Natural killer cell (primary cell): ENCODE measurements around the gene ITPR1. TPM values are rescaled to one million over a fixed set of nuclear protein-coding genes. Genes with fewer than 3 reads are reported as not detected.
A peak's percentile ranks its signal among the peaks of the same experiment; 100 is the strongest.

ENCODE experiments used
- ATAC-seq, 3 donors: fragments of 150-1000 bp in 2 of 3; fragments of 200-7000 bp in 1 of 3; cut with Tn5 transposase; 1 replicate in 1 of 3; 2 replicates in 2 of 3; pipeline ENCODE4 v1.10.0; 2021; ENCODE audit warnings: mild to moderate bottlenecking in 2 of 3, moderate library complexity in 2 of 3
- DNase-seq, 2 donors: peaks; one replicate each; pipeline versions ENCODE4 v3.0.0 to v3.0.0-alpha.2; 2013 to 2021; ENCODE audit warnings: mixed read lengths in 1 of 2
- H3K27ac ChIP-seq: one replicate; pipeline ENCODE4 v1.5.1; 2013; ENCODE audit warnings: mild to moderate bottlenecking, low read length
- H3K27me3 ChIP-seq: one replicate; pipeline ENCODE4 v1.6.1; 2013; ENCODE audit warnings: low read length; ENCODE audit not compliant: control insufficient read depth, insufficient read depth
- H3K36me3 ChIP-seq: one replicate; pipeline ENCODE4 v1.6.1; 2013; ENCODE audit warnings: low read length; ENCODE audit not compliant: control insufficient read depth, insufficient read depth
- H3K4me1 ChIP-seq: one replicate; pipeline ENCODE4 v1.6.1; 2013; ENCODE audit warnings: low read length; ENCODE audit not compliant: control insufficient read depth, insufficient read depth
- H3K4me3 ChIP-seq: one replicate; pipeline ENCODE4 v1.5.1; 2013; ENCODE audit warnings: low read length
- H3K9me3 ChIP-seq: one replicate; pipeline ENCODE4 v1.6.1; 2013; ENCODE audit warnings: low read length; ENCODE audit not compliant: control insufficient read depth, insufficient read depth
- H3K27ac Mint-ChIP-seq, 2 donors: one replicate each; pipeline ENCODE4 v1.8.0; 2022; ENCODE audit warnings: mild to moderate bottlenecking in 2 of 2, mixed read lengths in 2 of 2, moderate library complexity in 1 of 2
- H3K27me3 Mint-ChIP-seq, 2 donors: one replicate each; pipeline ENCODE4 v1.8.0; 2022; ENCODE audit warnings: low read depth in 2 of 2, mixed read lengths in 2 of 2
- H3K36me3 Mint-ChIP-seq: one replicate; pipeline ENCODE4 v1.8.0; 2022; ENCODE audit warnings: mixed read lengths
- H3K4me1 Mint-ChIP-seq, 2 donors: one replicate each; pipeline ENCODE4 v1.8.0; 2022; ENCODE audit warnings: mixed read lengths in 2 of 2
- H3K4me3 Mint-ChIP-seq: one replicate; pipeline ENCODE4 v1.8.0; 2022; ENCODE audit warnings: mild to moderate bottlenecking, moderate library complexity, mixed read lengths
- H3K9me3 Mint-ChIP-seq, 2 donors: one replicate each; pipeline ENCODE4 v1.8.0; 2022; ENCODE audit warnings: mixed read lengths in 2 of 2
- CTCF ChIP-seq: fragments of 200-600 bp; IDR thresholded peaks from one replicate; pipeline ENCODE4 v1.8.0; 2022; ENCODE audit warnings: antibody characterized with exemption
- WGBS: methylation state at CpG from one replicate; pipeline ENCODE4 v1.1.7; 2013; ENCODE audit warnings: missing lambda C conversion rate; ENCODE audit not compliant: insufficient coverage; 5-methylcytosine and 5-hydroxymethylcytosine counted together
- intact Hi-C: fragments of 100-400 bp; cut with micrococcal nuclease; formaldehyde crosslinking; loops from one replicate; pipeline ENCODE4 v1.14.2; 2022
- total RNA-seq, 4 donors: library from RNA; stranded (reverse); fragments of 120-200 nt in 1 of 4; gene quantifications; one replicate each; pipeline versions ENCODE4 v1.2.3 to v1.2.4, GENCODE V29; 2013 to 2022

ITPR1 gene
- total RNA-seq, 3 donors from 2014 or later (not counting 1 experiment from before 2014, with no cell fraction given), result 86.7 to 123 (median 94.8) TPM

- Mint-ChIP-seq H3K27ac (peak overlapping the region in 1 of 2 donors; percentile 33), H3K36me3 (no peaks in the 10 kb centered on the region), H3K4me3 (peak overlapping the region; percentile 13), H3K4me1 (peaks cover 76 to 80% of the 10 kb centered on the region in 2 donors), H3K9me3 (peaks cover 0 to 4% of the 10 kb centered on the region in 2 donors), H3K27me3 (no peaks in the 10 kb centered on the region)
- Histone ChIP-seq H3K27ac (no peak overlapping the region), H3K4me1 (peaks cover 74% of the 10 kb centered on the region), H3K9me3 (no peaks in the 10 kb centered on the region), H3K4me3 (no peak overlapping the region), H3K27me3 (no peaks in the 10 kb centered on the region), H3K36me3 (no peaks in the 10 kb centered on the region)
- ATAC-seq (no peak), DNase-seq (no peak)
- TF ChIP-seq CTCF, result no peak
- WGBS, result 91% methylated on average over 1 of the region's 4 CpGs
- intact Hi-C loops, result no loop called here
Measured at GRCh38 chr3:4755566-4755965, 262.4 kb downstream of the ITPR1 start.

GRCh38 chr3:4756057-4756775 lies 263.1 kb downstream of the ITPR1 start:
- DNase-seq (no peak), ATAC-seq (no peak)
- no peaks in the 10 kb centered on the region for H3K36me3 ChIP-seq
- H3K27me3 ChIP-seq, result no peaks in the 10 kb centered on the region
- WGBS, result 56% methylated on average over 10 of the region's 10 CpGs
- no peaks in the 10 kb centered on the region for H3K9me3 ChIP-seq
- no peaks in the 10 kb centered on the region for H3K27me3 Mint-ChIP-seq
- H3K36me3 Mint-ChIP-seq, result no peaks in the 10 kb centered on the region
- peaks cover 68% of the 10 kb centered on the region for H3K4me1 ChIP-seq
- no peak overlapping the region for H3K4me3 ChIP-seq
- peak overlapping the region in 1 of 2 donors; percentile 33 for H3K27ac Mint-ChIP-seq
- no peak for TF ChIP-seq CTCF
- H3K27ac ChIP-seq, result no peak overlapping the region
- H3K4me3 Mint-ChIP-seq, result no peak overlapping the region
- peaks cover 71 to 76% of the 10 kb centered on the region in 2 donors for H3K4me1 Mint-ChIP-seq
- H3K9me3 Mint-ChIP-seq, result peaks cover 0 to 4% of the 10 kb centered on the region in 2 donors
- intact Hi-C loops, result no loop called here

DNA sequence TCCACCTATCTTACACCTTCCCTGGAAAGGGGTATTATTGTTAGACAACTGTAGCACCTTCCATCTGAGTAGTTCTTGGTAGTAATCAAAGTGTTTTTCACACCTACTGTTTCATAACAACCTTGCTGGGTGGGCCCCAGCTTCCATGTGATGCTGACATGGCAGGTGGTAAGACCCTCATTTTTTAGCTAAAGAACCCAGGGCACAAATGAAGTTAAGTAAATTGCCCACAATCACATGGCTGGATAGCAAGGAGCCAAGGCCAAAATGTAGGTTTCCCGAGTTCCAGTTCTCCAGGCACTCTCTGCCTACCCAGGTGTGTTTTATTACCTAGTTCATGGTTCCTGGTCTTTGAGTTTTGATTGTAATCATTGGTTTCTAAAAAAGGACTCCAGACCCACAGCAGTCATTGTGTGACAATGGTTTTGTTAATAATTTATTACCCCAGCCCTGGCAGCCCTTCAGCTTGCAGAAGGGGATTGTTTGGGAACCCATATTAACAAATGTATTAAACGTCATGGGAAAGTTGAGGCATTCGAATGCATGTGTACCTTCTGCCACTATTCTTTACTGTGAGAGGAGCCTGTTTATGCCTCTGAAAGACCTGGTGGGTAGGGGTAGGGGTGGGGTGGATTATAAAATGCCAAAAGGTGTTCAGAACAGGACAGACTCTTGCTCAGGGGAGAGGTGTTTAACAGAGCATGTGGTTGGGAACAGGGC lies 263.9 kb downstream of the ITPR1 start:
- peaks cover 65 to 70% of the 10 kb centered on the region in 2 donors for H3K4me1 Mint-ChIP-seq
- H3K4me1 ChIP-seq, result peaks cover 60% of the 10 kb centered on the region
- DNase-seq (no peak), ATAC-seq (no peak)
- no peaks in the 10 kb centered on the region for H3K36me3 ChIP-seq
- H3K9me3 ChIP-seq, result no peaks in the 10 kb centered on the region
- TF ChIP-seq CTCF, result no peak
- no peak overlapping the region for H3K4me3 Mint-ChIP-seq
- H3K4me3 ChIP-seq, result no peak overlapping the region
- H3K36me3 Mint-ChIP-seq, result no peaks in the 10 kb centered on the region
- H3K27ac ChIP-seq, result no peak overlapping the region
- no peaks in the 10 kb centered on the region for H3K27me3 ChIP-seq
- intact Hi-C loops, result no loop called here
- 86% methylated on average over 3 of the region's 3 CpGs for WGBS
- H3K27me3 Mint-ChIP-seq, result no peaks in the 10 kb centered on the region
- peak overlapping the region in 1 of 2 donors; percentile 22 for H3K27ac Mint-ChIP-seq
- H3K9me3 Mint-ChIP-seq, result peaks cover 0 to 4% of the 10 kb centered on the region in 2 donors
